GM12874 (cell line): ENCODE results near the gene ALOX15B.

Experiments
- CTCF ChIP-seq: IDR thresholded peaks from 2 replicates; pipeline ENCODE4 v1.5.1; 2011; ENCODE audit warnings: low read depth, mild to moderate bottlenecking, control low read depth, low read length, moderate library complexity; ENCODE audit not compliant: insufficient read depth

Gene ALOX15B

GRCh38 chr17:8031950-8032349 is 6.9 kb upstream of the ALOX15B start:
- TF ChIP-seq CTCF: no peak

DNA sequence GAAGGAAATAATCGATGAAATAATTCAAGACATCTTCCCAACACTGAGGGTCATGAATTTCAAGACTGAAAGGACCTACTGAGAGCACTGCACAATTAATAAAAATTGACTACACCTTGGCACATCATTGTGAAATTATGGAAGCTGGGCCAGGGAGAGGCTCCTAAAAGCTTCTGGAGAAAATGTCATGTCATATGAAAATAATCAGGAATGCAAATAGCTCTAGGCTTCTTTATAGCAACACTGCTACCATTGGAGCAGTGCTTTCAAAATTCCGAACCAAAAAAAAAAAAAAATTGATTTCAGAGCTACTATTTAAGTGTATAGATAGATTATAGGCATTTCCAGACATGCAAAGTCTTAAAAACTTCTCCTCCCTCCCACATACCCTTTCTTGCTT is 6.4 kb upstream of the ALOX15B start:
- TF ChIP-seq CTCF: no peak

- no peak for TF ChIP-seq CTCF
Measured at GRCh38 chr17:8039611-8040168, 831 bp downstream of the ALOX15B start.

DNA sequence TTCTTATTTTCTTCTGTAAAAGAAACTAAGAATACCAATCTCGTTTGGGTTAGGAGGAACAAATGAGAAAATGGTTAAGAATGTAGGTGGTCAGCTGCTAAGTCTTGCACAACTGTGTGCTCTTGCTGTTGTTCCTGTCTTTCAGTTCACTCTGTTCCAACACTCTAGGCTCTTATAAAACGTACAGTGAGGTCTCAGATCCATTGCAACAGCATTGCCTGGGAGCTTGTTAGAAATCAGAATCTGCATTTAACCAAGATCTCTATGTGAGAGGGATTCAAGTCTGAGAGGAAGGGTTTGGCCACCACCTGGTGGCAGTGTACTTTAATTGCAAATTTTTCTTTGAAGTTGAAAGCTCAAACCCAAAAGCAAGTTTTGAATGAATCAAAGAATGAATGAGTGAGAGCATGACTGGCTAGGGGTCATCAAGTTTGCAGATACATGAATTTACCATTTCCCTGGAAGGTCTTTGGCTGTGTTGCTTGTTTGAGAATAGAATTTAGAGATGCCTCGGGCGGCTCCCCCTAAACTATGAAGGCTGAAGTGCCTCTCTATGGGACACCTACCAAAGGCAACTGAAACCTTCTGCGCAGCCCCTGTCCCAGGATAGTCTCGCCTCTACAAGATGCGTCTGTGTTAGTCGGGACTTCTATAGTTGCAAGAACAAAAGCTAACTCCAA is 2.5 kb downstream of the ALOX15B start:
- peak; percentile 44; the same call in 1 of the 2 replicates for TF ChIP-seq CTCF

DNA sequence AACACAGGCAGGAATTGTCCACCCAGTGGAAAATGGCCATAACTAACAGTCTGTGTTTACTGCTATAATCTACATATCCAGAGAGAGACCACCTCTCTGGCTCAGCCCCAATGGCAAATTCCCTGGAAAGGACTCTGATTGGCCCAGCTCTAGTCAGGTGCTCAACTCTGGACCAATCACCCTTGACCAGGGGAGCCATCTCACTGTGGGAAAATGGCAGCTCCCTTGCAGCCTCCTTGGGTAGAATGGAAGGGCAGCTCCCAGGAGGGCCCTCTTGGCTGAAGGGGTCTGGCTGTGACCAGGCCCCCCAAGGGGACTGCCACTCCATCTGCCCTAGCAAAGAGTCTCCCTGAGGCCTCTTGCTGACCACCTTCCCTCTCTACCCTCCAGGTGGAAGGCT is 3.1 kb downstream of the ALOX15B start:
- no peak for TF ChIP-seq CTCF

GRCh38 chr17:8044819-8045810 is 6.3 kb downstream of the ALOX15B start:
- TF ChIP-seq CTCF: no peak

DNA sequence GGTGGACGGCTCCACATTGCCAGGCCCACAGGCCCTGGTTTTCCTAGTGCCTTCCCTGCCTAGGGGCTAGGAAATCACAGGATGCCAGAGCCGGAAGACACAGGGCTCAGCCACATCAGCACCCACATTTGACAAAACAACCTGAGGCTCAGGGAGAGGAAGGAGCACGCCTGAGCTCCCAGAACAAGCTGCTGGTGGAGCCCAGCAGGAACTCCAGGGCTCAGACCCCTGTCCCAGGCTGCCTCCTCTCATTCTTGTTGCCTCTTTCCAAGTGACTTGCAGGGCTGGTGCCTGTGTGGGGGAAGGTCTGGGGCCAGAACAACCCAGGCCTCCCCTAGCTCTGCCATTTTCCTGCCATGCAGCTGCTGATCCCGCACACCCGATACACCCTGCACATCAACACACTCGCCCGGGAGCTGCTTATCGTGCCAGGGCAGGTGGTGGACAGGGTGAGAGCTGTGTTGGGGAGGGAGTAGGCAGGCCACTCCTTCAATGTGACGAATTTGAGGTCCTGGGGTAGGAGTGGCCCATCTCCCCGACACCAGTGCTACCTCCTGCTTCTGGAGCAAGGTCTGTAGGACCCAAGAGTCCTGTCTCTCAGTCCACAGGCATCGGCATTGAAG is 7.6 kb downstream of the ALOX15B start:
- TF ChIP-seq CTCF: no peak
